ENCODE measurements around the gene PRKCQ.

PRKCQ gene

DNA sequence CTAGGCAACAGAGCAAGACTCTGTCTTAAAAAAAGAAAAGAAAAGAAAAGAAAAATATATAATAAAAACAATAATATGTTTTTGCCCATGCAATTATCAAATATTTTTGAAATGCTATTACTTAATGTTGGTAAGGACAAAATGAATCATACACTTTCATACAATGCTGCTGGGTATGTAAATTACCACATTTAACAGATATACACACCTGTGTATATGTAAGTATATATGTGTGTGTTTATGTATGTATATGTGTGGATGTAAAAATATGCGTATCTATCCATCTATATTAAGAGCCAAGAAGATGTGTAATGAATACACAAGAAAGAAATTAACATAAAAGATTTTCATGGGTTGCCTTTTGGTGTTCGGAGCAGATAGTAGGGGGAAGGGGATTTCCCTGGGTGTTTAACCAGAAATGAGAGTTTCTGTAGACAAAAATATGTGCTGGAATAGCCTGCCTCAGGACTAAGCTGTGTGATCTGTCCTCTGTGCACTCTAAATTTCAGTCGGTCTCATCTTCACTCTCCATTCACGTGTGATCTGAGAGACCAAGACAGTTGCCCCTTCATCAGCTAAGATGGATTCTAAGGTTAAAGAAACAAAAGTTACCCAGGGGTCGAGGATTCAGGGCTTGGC lies 61.2 kb downstream of the PRKCQ start:
- DNase-seq, result no peak

DNA sequence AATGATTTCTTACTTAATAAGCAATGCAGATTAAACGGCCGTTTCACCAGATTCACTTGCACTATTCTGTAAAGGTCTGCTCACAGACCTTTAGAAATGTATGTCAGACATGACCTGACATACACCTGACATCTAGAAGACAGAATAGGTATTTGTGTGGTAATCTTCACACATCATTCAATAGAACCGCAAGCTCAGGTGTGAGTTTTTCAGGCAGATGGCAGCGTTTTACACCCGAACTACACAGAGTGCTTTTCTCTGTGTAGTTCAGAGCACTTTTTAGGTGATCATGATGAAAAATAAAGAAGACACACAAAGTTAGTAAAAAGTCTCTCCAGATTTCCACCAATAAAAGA lies 63.2 kb downstream of the PRKCQ start:
- DNase-seq, result no peak

DNA sequence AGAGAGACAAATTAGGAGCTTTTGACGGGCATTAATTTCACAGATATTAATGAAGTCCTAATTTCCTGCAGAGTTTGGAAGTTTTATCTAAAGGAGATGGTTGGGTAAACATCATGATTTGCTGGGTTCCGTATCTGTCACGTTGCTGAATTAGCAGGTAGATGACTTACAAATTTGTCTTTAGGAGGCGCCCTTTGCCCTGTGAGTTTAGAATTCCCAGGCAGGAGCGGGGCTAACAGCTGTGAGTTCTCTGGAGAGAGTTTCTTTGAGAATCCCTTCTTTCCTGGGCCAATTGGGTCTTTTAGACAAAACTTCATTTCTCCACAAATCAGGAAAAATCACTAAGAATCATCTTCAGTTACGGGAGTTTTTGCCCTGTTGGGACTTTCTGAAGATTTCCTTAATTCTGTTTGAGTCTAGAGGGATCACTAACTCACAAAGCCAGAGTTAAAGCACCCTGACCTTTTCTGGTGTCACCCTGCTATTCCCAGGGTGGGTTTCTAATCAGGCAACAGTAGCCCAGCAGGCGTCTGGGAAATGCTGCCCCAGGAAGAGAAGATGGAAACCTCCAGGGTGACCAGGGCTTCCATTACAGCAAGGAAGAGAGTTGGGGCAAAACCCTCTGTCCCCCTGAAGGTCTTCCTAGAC lies 63.7 kb downstream of the PRKCQ start:
- DNase-seq, result no peak

GRCh38 chr10:6514844-6515780 lies 65.0 kb downstream of the PRKCQ start:
- no peak for DNase-seq

GRCh38 chr10:6514180-6514579 lies 65.9 kb downstream of the PRKCQ start:
- no peak for DNase-seq

DNA sequence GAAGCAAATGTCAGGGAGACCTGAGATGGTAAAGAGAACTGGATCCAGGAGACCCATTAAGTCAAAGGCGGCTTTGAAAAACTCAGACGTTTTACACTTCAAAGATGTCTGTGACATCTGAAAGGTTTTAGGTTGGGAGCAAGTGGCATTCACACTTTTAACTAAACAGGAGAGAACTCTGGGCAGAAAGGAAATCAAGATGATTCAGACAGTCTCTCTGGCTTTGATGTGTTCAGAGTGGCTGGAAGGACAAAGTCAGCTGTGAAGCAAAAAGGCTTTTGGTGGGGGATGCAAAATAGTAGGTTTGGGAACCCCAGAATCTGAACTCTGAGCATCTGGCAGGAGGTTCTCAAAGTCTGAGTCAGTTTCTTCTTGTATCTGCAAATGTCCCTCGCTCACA lies 66.6 kb downstream of the PRKCQ start:
- no peak for DNase-seq

- no peak for DNase-seq
Observed at GRCh38 chr10:6512182-6512581, 67.9 kb downstream of the PRKCQ start.

DNA sequence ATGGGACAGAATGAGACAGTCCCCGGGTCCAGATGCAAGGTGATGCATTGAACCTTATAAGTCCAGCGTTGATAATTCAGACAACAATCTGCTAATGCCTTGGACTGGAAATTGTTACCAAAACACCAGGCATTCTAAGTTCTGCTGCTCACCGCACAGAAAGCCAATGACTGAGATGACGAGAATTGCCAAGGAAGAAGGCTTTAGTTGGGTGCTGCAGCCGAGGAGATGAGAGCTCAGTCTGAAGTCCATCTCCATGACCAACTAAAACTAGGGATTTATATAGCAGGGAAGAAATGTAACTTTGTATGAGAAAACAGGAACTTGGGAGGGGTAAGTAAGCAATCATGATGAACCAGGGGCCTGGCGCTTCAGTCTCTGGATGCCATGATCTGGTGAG lies 68.7 kb downstream of the PRKCQ start:
- no peak for DNase-seq

DNA sequence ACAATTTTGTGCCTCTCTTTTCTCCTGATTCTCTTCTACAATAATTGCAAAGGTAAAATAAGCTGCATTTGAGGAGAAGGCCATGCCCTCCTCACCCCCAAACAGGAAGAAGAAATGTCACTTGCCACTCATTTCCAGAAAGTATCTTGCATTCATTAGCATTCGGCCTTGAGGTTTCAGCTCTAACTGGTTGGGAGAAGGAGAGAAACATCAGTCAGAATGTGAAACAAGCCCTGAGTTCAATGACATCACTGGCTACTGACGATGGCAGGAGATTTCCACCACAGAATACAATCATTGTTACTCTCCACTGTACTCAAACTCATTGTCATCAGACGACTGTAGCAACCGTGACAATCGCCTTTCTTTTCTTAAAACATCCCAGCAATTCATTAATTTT lies 72.8 kb downstream of the PRKCQ start:
- no peak for DNase-seq

DNA sequence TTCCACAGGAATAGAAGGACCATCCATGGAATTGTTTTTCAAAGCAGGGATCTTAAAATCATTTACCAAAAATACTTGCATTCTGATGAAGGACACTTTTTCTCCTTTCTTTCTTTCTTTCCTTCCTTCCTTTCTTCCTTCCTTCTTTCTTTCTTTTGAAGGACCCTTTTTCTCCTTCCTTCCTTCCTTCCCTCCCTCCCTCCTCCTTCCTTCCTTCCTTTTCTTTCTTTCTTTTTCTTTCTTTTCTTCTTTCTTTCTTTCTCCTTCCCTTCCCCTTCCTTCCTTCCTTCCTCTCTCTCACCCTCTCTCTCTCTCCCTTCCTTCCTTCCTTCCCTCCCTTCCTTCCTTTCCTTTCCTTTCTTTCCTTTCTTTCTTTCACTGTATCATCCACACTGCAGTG lies 74.8 kb downstream of the PRKCQ start:
- no peak for DNase-seq

DNA sequence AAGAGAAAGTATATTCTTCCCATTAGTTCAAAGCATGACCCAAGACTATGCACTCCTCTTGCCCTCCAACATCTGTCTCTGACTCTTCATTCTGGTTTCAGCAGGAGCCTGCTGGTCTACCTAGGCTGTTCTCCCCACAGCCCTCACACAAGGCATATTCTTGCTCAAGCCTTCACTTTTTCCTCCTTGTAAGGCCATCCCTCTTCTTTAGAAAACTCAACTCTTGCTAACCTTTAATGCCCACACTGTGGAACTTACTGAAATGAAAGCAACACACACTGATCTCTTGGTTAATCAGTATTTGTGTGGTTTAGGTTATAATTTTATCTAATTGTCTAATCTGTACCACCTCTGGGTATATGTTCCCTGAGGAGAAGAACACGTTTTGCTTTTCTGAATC lies 75.8 kb downstream of the PRKCQ start:
- DNase-seq, result no peak

- DNase-seq, result no peak
Observed at GRCh38 chr10:6503171-6503570, 76.9 kb downstream of the PRKCQ start.

DNA sequence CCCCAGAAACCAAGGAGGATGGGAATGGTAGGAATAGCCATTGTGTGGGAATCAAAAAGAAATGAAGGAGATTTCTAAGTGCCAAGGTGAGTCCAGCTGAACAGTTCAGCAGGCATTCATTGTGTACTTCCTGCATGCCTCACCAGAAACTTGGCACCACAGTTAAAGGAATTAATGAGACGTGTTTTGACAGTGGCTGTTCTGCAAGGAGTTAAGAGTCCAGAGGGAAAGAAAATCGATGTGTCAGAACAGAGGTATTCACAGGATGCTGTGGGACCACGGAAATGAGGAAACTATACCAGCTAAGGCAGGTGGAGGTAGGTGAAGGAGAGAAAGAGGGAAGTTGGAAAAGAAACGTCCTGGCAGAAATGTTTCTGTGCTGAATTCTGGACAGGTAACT lies 78.1 kb downstream of the PRKCQ start:
- DNase-seq, result no peak

- DNase-seq, result no peak
Observed at GRCh38 chr10:6499974-6500373, 80.1 kb downstream of the PRKCQ start.

GRCh38 chr10:6498771-6499170 lies 81.3 kb downstream of the PRKCQ start:
- DNase-seq, result no peak

DNA sequence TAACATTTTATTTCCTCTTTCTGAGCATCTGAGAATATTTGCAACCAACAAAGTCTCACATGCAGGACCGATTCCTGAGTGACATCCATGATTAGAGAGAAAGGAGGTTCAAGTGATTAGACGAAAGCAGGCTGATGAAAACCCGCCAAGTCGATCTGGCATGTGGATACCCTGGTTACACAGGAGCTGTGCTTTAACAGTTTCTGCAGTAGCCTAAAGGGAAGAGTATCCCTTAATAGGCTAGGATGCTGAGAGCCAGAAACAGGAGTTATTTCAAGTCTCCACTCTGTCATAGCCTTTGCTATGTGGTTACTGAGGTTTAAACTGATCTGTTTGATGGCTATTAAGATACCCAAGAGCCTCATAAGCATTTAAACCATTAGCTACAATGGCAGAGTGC lies 82.5 kb downstream of the PRKCQ start:
- DNase-seq, result no peak

- no peak for DNase-seq
Observed at GRCh38 chr10:6494936-6495592, 85.0 kb downstream of the PRKCQ start.

GRCh38 chr10:6494442-6494819 lies 85.6 kb downstream of the PRKCQ start:
- no peak for DNase-seq

- no peak for DNase-seq
Observed at GRCh38 chr10:6493521-6494441, 86.3 kb downstream of the PRKCQ start.

GRCh38 chr10:6492896-6493295 lies 87.2 kb downstream of the PRKCQ start:
- DNase-seq, result no peak

GRCh38 chr10:6491841-6492609 lies 88.1 kb downstream of the PRKCQ start:
- no peak for DNase-seq

Measured in fibroblast of skin of back (primary cell).